H1 (cell line): ENCODE data around the gene FBXW8. TPM values are rescaled to one million over a fixed set of nuclear protein-coding genes. Genes with fewer than 3 reads are reported as not detected.

Experiments
- CTCF ChIA-PET: fragments of 300-600 bp; sonication (Branson Sonifier 250); formaldehyde crosslinking; loops from one replicate; lab custom pipeline; 2021; ENCODE audit not compliant: partially characterized antibody; lab: Charles Lee
- POLR2A ChIA-PET: fragments of 300-600 bp; sonication (Branson Sonifier 250); formaldehyde crosslinking; loops from one replicate; lab custom pipeline; 2021; ENCODE audit warnings: inconsistent platforms; ENCODE audit not compliant: partially characterized antibody; lab: Charles Lee
- DNase-seq, 2 experiments: peaks; one replicate each; pipeline versions ENCODE4 v3.0.0 to v3.0.0-alpha.2; 2010 to 2022; ENCODE audit warnings: low spot score in 2 of 2, low read depth in 1 of 2, mixed read lengths in 1 of 2
- FAIRE-seq: peaks from 2 replicates; lab custom pipeline; 2011; peaks lifted over from hg19 to GRCh38; lab: Jason Lieb, UNC
- H2AFZ ChIP-seq: 2 replicates; pipeline ENCODE4 v1.8.1; 2012; ENCODE audit warnings: low read length, inconsistent platforms
- H2AK5ac ChIP-seq: 2 replicates; pipeline ENCODE4 v1.6.1; 2013; ENCODE audit warnings: low read depth, low read length
- H2BK120ac ChIP-seq: replicated peaks from 2 replicates; pipeline ENCODE3; 2013; ENCODE audit warnings: low read depth, low read length, inconsistent platforms
- H2BK12ac ChIP-seq: 2 replicates; pipeline ENCODE4 v1.6.1; 2013; ENCODE audit warnings: low read depth, low read length
- H2BK15ac ChIP-seq: 2 replicates; pipeline ENCODE4 v1.6.1; 2013; ENCODE audit warnings: low read length
- H2BK20ac ChIP-seq: 2 replicates; pipeline ENCODE4 v1.6.1; 2013; ENCODE audit warnings: low read length
- H2BK5ac ChIP-seq: 2 replicates; pipeline ENCODE4 v1.6.1; 2013; ENCODE audit warnings: low read depth, low read length
- H3K14ac ChIP-seq: 2 replicates; pipeline ENCODE4 v1.6.1; 2013; ENCODE audit warnings: inconsistent platforms; ENCODE audit not compliant: insufficient read length
- H3K18ac ChIP-seq: 2 replicates; pipeline ENCODE4 v1.6.1; 2013; ENCODE audit warnings: low read length; ENCODE audit errors: extremely low read depth
- H3K23ac ChIP-seq: 2 replicates; pipeline ENCODE4 v1.6.1; 2013; ENCODE audit warnings: inconsistent platforms; ENCODE audit not compliant: insufficient read length
- H3K23me2 ChIP-seq: 2 replicates; pipeline ENCODE4 v1.6.1; 2013; ENCODE audit warnings: low read depth, low read length
- H3K27ac ChIP-seq: 2 replicates; pipeline ENCODE4 v1.6.1; 2011; ENCODE audit warnings: low read depth, low read length, inconsistent platforms
- H3K27me3 ChIP-seq, 4 experiments: replicated peaks in 1 of 4; 1 replicate in 1 of 4; 2 replicates in 3 of 4; pipeline versions ENCODE4 v1.6.1 to v1.8.1; 2011 to 2013; ENCODE audit warnings: low read length in 3 of 4, mild to moderate bottlenecking in 3 of 4, inconsistent platforms in 2 of 4, mixed read lengths in 2 of 4, moderate library complexity in 1 of 4; ENCODE audit not compliant: control insufficient read depth in 3 of 4, insufficient read depth in 3 of 4; ENCODE audit errors: extremely low read depth in 1 of 4
- H3K36me3 ChIP-seq, 4 experiments: 2 replicates each; pipeline versions ENCODE4 v1.6.1 to v1.8.1; 2011 to 2013; ENCODE audit warnings: mild to moderate bottlenecking in 4 of 4, low read length in 3 of 4, moderate library complexity in 2 of 4, control low read depth in 1 of 4, inconsistent platforms in 1 of 4; ENCODE audit not compliant: insufficient read depth in 4 of 4, control insufficient read depth in 2 of 4
- H3K4ac ChIP-seq: replicated peaks from 2 replicates; pipeline ENCODE3; 2013; ENCODE audit warnings: low read length, low read depth, mixed read lengths, inconsistent platforms; ENCODE audit not compliant: insufficient read length
- H3K4me1 ChIP-seq, 4 experiments: replicated peaks in 1 of 4; 1 replicate in 1 of 4; 2 replicates in 3 of 4; pipeline versions ENCODE4 v1.6.1 to v1.8.1; 2011 to 2013; ENCODE audit warnings: low read length in 3 of 4, inconsistent platforms in 2 of 4, mixed read lengths in 1 of 4; ENCODE audit not compliant: insufficient read depth in 4 of 4, control insufficient read depth in 3 of 4
- H3K4me2 ChIP-seq, 2 experiments: 2 replicates each; pipeline versions ENCODE4 v1.6.1 to v1.8.1; 2011 to 2013; ENCODE audit warnings: low read depth in 2 of 2, low read length in 2 of 2, control low read depth in 1 of 2, inconsistent platforms in 1 of 2, mild to moderate bottlenecking in 1 of 2; ENCODE audit not compliant: insufficient read depth in 1 of 2
- H3K4me3 ChIP-seq, 4 experiments: fragments of 200-600, 300-600 bp in 1 of 4; sonication (generic), shearing (Covaris generic), sonication (Bioruptor Twin) in 1 of 4; 2 replicates each; pipeline versions ENCODE4 v1.5.1 to v1.8.1; 2011 to 2016; ENCODE audit warnings: low read length in 4 of 4, low read depth in 3 of 4, control low read depth in 2 of 4, inconsistent platforms in 2 of 4, mild to moderate bottlenecking in 2 of 4, mixed read lengths in 1 of 4, moderate library complexity in 1 of 4; ENCODE audit not compliant: insufficient read depth in 2 of 4; ENCODE audit errors: extremely low read depth in 1 of 4
- H3K56ac ChIP-seq: replicated peaks from 2 replicates; pipeline ENCODE3; 2013; ENCODE audit warnings: low read depth, mild to moderate bottlenecking, mixed read lengths, low read length, inconsistent platforms; ENCODE audit not compliant: insufficient read length
- H3K79me1 ChIP-seq: 2 replicates; pipeline ENCODE4 v1.6.1; 2013; ENCODE audit warnings: low read depth, low read length, control low read depth
- H3K79me2 ChIP-seq, 2 experiments: 2 replicates each; pipeline versions ENCODE4 v1.6.1 to v1.8.1; 2012 to 2013; ENCODE audit warnings: low read length in 2 of 2, mild to moderate bottlenecking in 2 of 2, inconsistent platforms in 1 of 2; ENCODE audit not compliant: insufficient read depth in 2 of 2, control insufficient read depth in 1 of 2
- H3K9ac ChIP-seq, 4 experiments: replicated peaks in 1 of 4; 1 replicate in 1 of 4; 2 replicates in 3 of 4; pipeline versions ENCODE4 v1.6.1 to v1.8.1; 2011 to 2013; ENCODE audit warnings: low read depth in 3 of 4, low read length in 3 of 4, control low read depth in 2 of 4, mild to moderate bottlenecking in 2 of 4, moderate library complexity in 2 of 4, inconsistent platforms in 1 of 4; ENCODE audit errors: extremely low read depth in 1 of 4
- H3K9me3 ChIP-seq, 2 experiments: 2 replicates each; pipeline versions ENCODE4 v1.6.1 to v1.8.1; 2012 to 2013; ENCODE audit warnings: mild to moderate bottlenecking in 2 of 2, moderate library complexity in 2 of 2, control low read depth in 1 of 2, inconsistent platforms in 1 of 2, low read depth in 1 of 2, low read length in 1 of 2, mixed read lengths in 1 of 2; ENCODE audit not compliant: insufficient read depth in 2 of 2
- H4K20me1 ChIP-seq, 2 experiments: replicated peaks in 1 of 2; 2 replicates each; pipeline versions ENCODE3 to v1.8.1; 2011 to 2013; ENCODE audit warnings: inconsistent platforms in 2 of 2, low read length in 2 of 2, mild to moderate bottlenecking in 1 of 2; ENCODE audit not compliant: insufficient read depth in 2 of 2, control insufficient read depth in 1 of 2
- H4K5ac ChIP-seq: 2 replicates; pipeline ENCODE4 v1.6.1; 2013; ENCODE audit warnings: low read length, low read depth, mixed read lengths, inconsistent platforms; ENCODE audit not compliant: insufficient read length
- H4K8ac ChIP-seq: 2 replicates; pipeline ENCODE4 v1.8.0; 2013; ENCODE audit warnings: mild to moderate bottlenecking, moderate library complexity, low read length, inconsistent platforms; ENCODE audit not compliant: insufficient read depth; ENCODE audit errors: extremely low read depth
- H4K91ac ChIP-seq: replicated peaks from 2 replicates; pipeline ENCODE3; 2013; ENCODE audit warnings: low read length, mixed read lengths, inconsistent platforms; ENCODE audit not compliant: insufficient read length
- BACH1 ChIP-seq: IDR thresholded peaks from 2 replicates; pipeline ENCODE4 v1.6.1; 2012; ENCODE audit warnings: low read length, improper control_type of control experiment
- CBX5 ChIP-seq: fragments of 300-800, 300-1000 bp; sonication (generic); IDR thresholded peaks from 2 replicates; pipeline ENCODE4 v1.7.1; 2016; ENCODE audit warnings: antibody characterized with exemption, low read length, low read depth
- CEBPB ChIP-seq: IDR thresholded peaks from 2 replicates; pipeline ENCODE4 v1.6.1; 2012; ENCODE audit warnings: low read depth, low read length
- CHD2 ChIP-seq: IDR thresholded peaks from 2 replicates; pipeline ENCODE4 v1.6.1; 2012; ENCODE audit warnings: low read length, improper control_type of control experiment
- HDAC6 ChIP-seq: IDR thresholded peaks from one replicate; pipeline ENCODE4 v1.7.1; 2012; ENCODE audit warnings: low read depth, mild to moderate bottlenecking, inconsistent platforms, low read length, moderate library complexity
- JUND ChIP-seq: IDR thresholded peaks from 2 replicates; pipeline ENCODE4 v1.6.1; 2011; ENCODE audit warnings: mild to moderate bottlenecking, improper control_type of control experiment, low read length
- MAFK ChIP-seq: IDR thresholded peaks from 2 replicates; pipeline ENCODE4 v1.6.1; 2012; ENCODE audit warnings: low read depth, mild to moderate bottlenecking, improper control_type of control experiment, low read length
- POU5F1 ChIP-seq: IDR thresholded peaks from 2 replicates; pipeline ENCODE4 v1.6.1; 2011; ENCODE audit warnings: low read depth, mild to moderate bottlenecking, low read length, moderate library complexity
- RBBP5 ChIP-seq: IDR thresholded peaks from 2 replicates; pipeline ENCODE4 v1.7.1; 2012; ENCODE audit warnings: low read depth, mild to moderate bottlenecking, inconsistent platforms, low read length, moderate library complexity, borderline replicate concordance
- SIX5 ChIP-seq: IDR thresholded peaks from 2 replicates; pipeline ENCODE4 v1.6.1; 2011; ENCODE audit warnings: mild to moderate bottlenecking, low read depth, low read length
- SUZ12 ChIP-seq: fragments of 200-600 bp; sonication (generic); IDR thresholded peaks from 2 replicates; pipeline ENCODE4 v1.6.1; 2012; ENCODE audit warnings: mild to moderate bottlenecking, inconsistent platforms, low read length, moderate library complexity, mixed read lengths
- TAF1 ChIP-seq: IDR thresholded peaks from 2 replicates; pipeline ENCODE4 v1.6.1; 2011; ENCODE audit warnings: mild to moderate bottlenecking, low read depth, low read length
- TBP ChIP-seq: IDR thresholded peaks from 2 replicates; pipeline ENCODE4 v1.6.1; 2011; ENCODE audit warnings: low read depth, low read length, improper control_type of control experiment
- YY1 ChIP-seq: IDR thresholded peaks from 2 replicates; pipeline ENCODE4 v1.6.1; 2011; ENCODE audit warnings: low read depth, mild to moderate bottlenecking, low read length
- WGBS, 2 experiments: shearing (Covaris generic) in 1 of 2; methylation state at CpG; one replicate each; pipeline versions ENCODE4 v1.1.6 to v1.1.7; 2013 to 2015; ENCODE audit warnings: low lambda C conversion rate in 2 of 2, mixed read lengths in 2 of 2, inconsistent platforms in 1 of 2, low coverage in 1 of 2, missing lambda C conversion rate in 1 of 2; ENCODE audit not compliant: insufficient replicate concordance in 2 of 2, insufficient coverage in 1 of 2, insufficient read length in 1 of 2; ENCODE audit errors: extremely low coverage in 1 of 2, missing lambda C conversion rate in 1 of 2; 5-methylcytosine and 5-hydroxymethylcytosine counted together
- polyA plus RNA-seq, 7 experiments: library from polyadenylated mRNA; depleted of rRNA in 3 of 7; stranded (reverse) in 5 of 7; unstranded in 2 of 7; fragments of >200 nt in 5 of 7; fragments of 200-250 nt in 2 of 7; gene quantifications; 1 replicate in 5 of 7; 2 replicates in 1 of 7; 4 replicates in 1 of 7; pipeline versions ENCODE4 v1.2.1 to v1.2.3, GENCODE V29; 2011 to 2013; ENCODE audit warnings: missing spikeins in 2 of 7, mixed read lengths in 2 of 7
- total RNA-seq: library from RNA; stranded (reverse); fragmentation: NEBNext Ultra II Directional; extraction: Animal tissue kit (Norgen Biotek cat#: 25700); gene quantifications from 2 replicates; pipeline ENCODE4 v1.2.1, GENCODE V29; 2021

FBXW8 gene
- total and polyA plus RNA-seq, 2 of the 8 experiments (the other 6 are each of a cell fraction or from before 2014, with no cell fraction given): 15.8 to 16.0 TPM

GRCh38 chr12:117069101-117069797, 158.5 kb downstream of the FBXW8 start:
- Histone ChIP-seq H3K27ac (no peak overlapping the region), H3K23me2 (no peaks in the 10 kb centered on the region; the same call in 1 of the 2 replicates), H3K4ac (no peak overlapping the region), H3K4me2 (no peak overlapping the region), H4K91ac (no peak overlapping the region), H3K23ac (no peak overlapping the region), H3K56ac (no peak overlapping the region), H2BK12ac (no peak overlapping the region), H2AK5ac (no peak overlapping the region), H3K4me1 (peaks cover 0 to 4% (median under 1%) of the 10 kb centered on the region in 4 experiments; a peak in 3 of 7 replicates), H3K4me3 (no peak overlapping the region), H2BK5ac (no peak overlapping the region), H2AFZ (no peak overlapping the region), H3K79me2 (no peaks in the 10 kb centered on the region), H2BK15ac (no peak overlapping the region), H4K8ac (no peak overlapping the region), H3K18ac (no peak overlapping the region), H3K27me3 (no peaks in the 10 kb centered on the region), H3K36me3 (no peaks in the 10 kb centered on the region), H4K20me1 (no peaks in the 10 kb centered on the region), H3K9ac (no peak overlapping the region), H4K5ac (no peak overlapping the region), H3K9me3 (no peaks in the 10 kb centered on the region), H2BK20ac (no peak overlapping the region), H3K14ac (no peak overlapping the region), H3K79me1 (no peaks in the 10 kb centered on the region), H2BK120ac (no peak overlapping the region)
- CTCF ChIA-PET: interaction anchor here (0.6 to 3.0 kb wide), 2 partner anchors 51 to 1559 kb away, joined by 4 to 12 read pairs; no protein-coding TSS in a partner anchor
- POLR2A ChIA-PET: interaction anchor here (1.1 to 2.5 kb wide), 2 partner anchors 17 to 49 kb away, joined by 3 to 7 read pairs; no protein-coding TSS in a partner anchor
- 91% methylated on average over 17 of the region's 17 CpGs; no CpG with 5 or more reads in 1 of the 2 experiments for WGBS, 2 experiments
- DNase-seq (no peak), FAIRE-seq (no peak)
- TF ChIP-seq SUZ12 (no peak), CEBPB (no peak), TAF1 (no peak), BACH1 (no peak), MAFK (no peak), POU5F1 (no peak), SIX5 (no peak), YY1 (no peak), CBX5 (no peak), TBP (no peak), RBBP5 (no peak), JUND (no peak), CHD2 (no peak), HDAC6 (no peak)
